PFSK-1 (cell line): Measurements from ENCODE around the gene ITGA11.

Experiments
- FOXP2 ChIP-seq: optimal IDR thresholded peaks from 2 replicates; pipeline ENCODE3; 2011; ENCODE audit warnings: borderline replicate concordance, control low read depth, inconsistent platforms; ENCODE audit not compliant: insufficient read depth; ENCODE audit errors: extremely low read length, extremely low read depth
- POLR2AphosphoS5 ChIP-seq: IDR thresholded peaks from 2 replicates; pipeline ENCODE4 v1.6.1; 2012; ENCODE audit warnings: low read depth, mild to moderate bottlenecking, control low read depth, low read length, moderate library complexity
- REST ChIP-seq, 2 experiments: IDR thresholded peaks; 2 replicates each; pipeline versions ENCODE4 v1.6.1 to v1.8.0; 2011 to 2012; ENCODE audit warnings: low read depth in 2 of 2, low read length in 2 of 2, control low read depth in 1 of 2, inconsistent platforms in 1 of 2, mild to moderate bottlenecking in 1 of 2, moderate library complexity in 1 of 2; ENCODE audit not compliant: insufficient read depth in 1 of 2
- SIN3A ChIP-seq: IDR thresholded peaks from 2 replicates; pipeline ENCODE4 v1.6.1; 2012; ENCODE audit warnings: mild to moderate bottlenecking, low read length, moderate library complexity, borderline replicate concordance; ENCODE audit not compliant: insufficient read depth
- TAF1 ChIP-seq: IDR thresholded peaks from 2 replicates; pipeline ENCODE4 v1.6.1; 2012; ENCODE audit warnings: low read length, control low read depth, borderline replicate concordance; ENCODE audit not compliant: insufficient read depth

ITGA11 gene

GRCh38 chr15:68313501-68314410, 118.2 kb downstream of the ITGA11 start:
- TF ChIP-seq REST (IDR thresholded peaks at IDR 0.05; ENCODE audit: insufficient read depth in 1 of 2, low read depth in 2 of 2, low read length in 2 of 2) (no peak), SIN3A (no peak), POLR2AphosphoS5 (no peak), TAF1 (no peak), FOXP2 (no peak)

- TF ChIP-seq REST (IDR thresholded peaks at IDR 0.05; ENCODE audit: insufficient read depth in 1 of 2, low read depth in 2 of 2, low read length in 2 of 2) (no peak), POLR2AphosphoS5 (no peak), SIN3A (no peak), TAF1 (no peak), FOXP2 (no peak)
Observed at GRCh38 chr15:68312701-68313204, 119.2 kb downstream of the ITGA11 start.

GRCh38 chr15:68311859-68312557, 120.0 kb downstream of the ITGA11 start:
- no peak for TF ChIP-seq FOXP2
- TF ChIP-seq REST (IDR thresholded peaks at IDR 0.05; ENCODE audit: insufficient read depth in 1 of 2, low read depth in 2 of 2, low read length in 2 of 2), result no peak
- TF ChIP-seq SIN3A, result no peak
- no peak for TF ChIP-seq POLR2AphosphoS5
- no peak for TF ChIP-seq TAF1

GRCh38 chr15:68311464-68311835, 120.5 kb downstream of the ITGA11 start:
- TF ChIP-seq POLR2AphosphoS5 (no peak), SIN3A (no peak), TAF1 (no peak), REST (IDR thresholded peaks at IDR 0.05; ENCODE audit: insufficient read depth in 1 of 2, low read depth in 2 of 2, low read length in 2 of 2) (no peak), FOXP2 (no peak)
